Breast epithelium (tissue), 3 donors: ENCODE measurements around the gene SEC14L1.

Experiments
- POLR2A ChIP-seq: fragments of 450-650 bp; IDR thresholded peaks from one replicate; pipeline ENCODE4 v1.6.1; 2016; ENCODE audit warnings: antibody characterized with exemption, mild to moderate bottlenecking, moderate library complexity
- POLR2AphosphoS5 ChIP-seq, 3 donors: sonication (generic); formaldehyde crosslinking; IDR thresholded peaks; one replicate each; pipeline ENCODE4 v1.6.1; 2017; ENCODE audit warnings: antibody characterized with exemption in 3 of 3
- TF ChIP-seq, protein P1 (sequence below), 3 donors: fragments of 450-650 bp; IDR thresholded peaks; one replicate each; pipeline ENCODE4 v1.5.1; 2016 to 2017; ENCODE audit warnings: antibody characterized with exemption in 3 of 3, mild to moderate bottlenecking in 3 of 3, moderate library complexity in 3 of 3

DNA sequence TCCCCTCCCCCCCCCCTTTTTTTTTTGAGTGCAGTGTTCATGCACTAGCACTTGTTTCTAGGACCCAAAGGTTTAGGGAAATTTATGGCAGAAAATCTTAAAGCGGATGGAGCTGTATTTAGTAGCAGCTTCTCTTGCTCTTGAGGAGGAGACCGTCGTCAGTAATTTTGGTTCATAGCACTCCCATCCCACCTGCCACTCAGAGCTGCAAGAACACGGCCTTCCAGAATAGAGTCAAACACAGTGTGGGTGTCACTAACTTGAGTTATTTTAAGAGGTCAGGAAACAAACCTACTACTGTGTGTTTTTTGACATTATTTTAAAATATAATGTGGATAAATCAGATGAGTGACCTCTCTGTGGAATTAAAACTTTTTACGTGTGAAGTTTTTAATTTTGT is 37.3 kb downstream of the SEC14L1 start:
- TF ChIP-seq, protein P1, sequence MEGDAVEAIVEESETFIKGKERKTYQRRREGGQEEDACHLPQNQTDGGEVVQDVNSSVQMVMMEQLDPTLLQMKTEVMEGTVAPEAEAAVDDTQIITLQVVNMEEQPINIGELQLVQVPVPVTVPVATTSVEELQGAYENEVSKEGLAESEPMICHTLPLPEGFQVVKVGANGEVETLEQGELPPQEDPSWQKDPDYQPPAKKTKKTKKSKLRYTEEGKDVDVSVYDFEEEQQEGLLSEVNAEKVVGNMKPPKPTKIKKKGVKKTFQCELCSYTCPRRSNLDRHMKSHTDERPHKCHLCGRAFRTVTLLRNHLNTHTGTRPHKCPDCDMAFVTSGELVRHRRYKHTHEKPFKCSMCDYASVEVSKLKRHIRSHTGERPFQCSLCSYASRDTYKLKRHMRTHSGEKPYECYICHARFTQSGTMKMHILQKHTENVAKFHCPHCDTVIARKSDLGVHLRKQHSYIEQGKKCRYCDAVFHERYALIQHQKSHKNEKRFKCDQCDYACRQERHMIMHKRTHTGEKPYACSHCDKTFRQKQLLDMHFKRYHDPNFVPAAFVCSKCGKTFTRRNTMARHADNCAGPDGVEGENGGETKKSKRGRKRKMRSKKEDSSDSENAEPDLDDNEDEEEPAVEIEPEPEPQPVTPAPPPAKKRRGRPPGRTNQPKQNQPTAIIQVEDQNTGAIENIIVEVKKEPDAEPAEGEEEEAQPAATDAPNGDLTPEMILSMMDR (IDR thresholded peaks at IDR 0.05) = no peak
- TF ChIP-seq POLR2A (no peak), POLR2AphosphoS5 (IDR thresholded peaks at IDR 0.05) (no peak)
